H9 (cell line): ENCODE data around the gene PNPLA7. TPM values are rescaled to one million over a fixed set of nuclear protein-coding genes. Genes with fewer than 3 reads are reported as not detected.

ENCODE experiments used
- DNase-seq: peaks from one replicate; pipeline ENCODE4 v3.0.0-alpha.2; 2017
- H2AFZ ChIP-seq: one replicate; pipeline ENCODE4 v1.6.1; 2013; ENCODE audit warnings: mild to moderate bottlenecking, low read length, control low read depth, moderate library complexity
- H2AK5ac ChIP-seq: 2 replicates; pipeline ENCODE4 v1.6.1; 2013; ENCODE audit warnings: low read length, control low read depth, mixed read lengths; ENCODE audit not compliant: insufficient read length
- H2BK120ac ChIP-seq: one replicate; pipeline ENCODE4 v1.6.1; 2013; ENCODE audit warnings: low read depth, mild to moderate bottlenecking, low read length, control low read depth, inconsistent platforms; ENCODE audit not compliant: poor library complexity, severe bottlenecking
- H2BK12ac ChIP-seq: 2 replicates; pipeline ENCODE4 v1.6.1; 2013; ENCODE audit warnings: low read length, control low read depth, mixed read lengths, low read depth; ENCODE audit not compliant: insufficient read length
- H2BK15ac ChIP-seq: 2 replicates; pipeline ENCODE4 v1.6.1; 2013; ENCODE audit warnings: low read depth, low read length, control low read depth
- H2BK20ac ChIP-seq: one replicate; pipeline ENCODE4 v1.6.1; 2013; ENCODE audit warnings: low read depth, mild to moderate bottlenecking, low read length, control low read depth, inconsistent platforms; ENCODE audit not compliant: poor library complexity, severe bottlenecking
- H2BK5ac ChIP-seq: 2 replicates; pipeline ENCODE4 v1.6.1; 2013; ENCODE audit warnings: low read length, control low read depth, mixed read lengths; ENCODE audit not compliant: insufficient read length
- H3K14ac ChIP-seq: 2 replicates; pipeline ENCODE4 v1.6.1; 2013; ENCODE audit warnings: low read length, control low read depth; ENCODE audit not compliant: insufficient read depth
- H3K18ac ChIP-seq: 2 replicates; pipeline ENCODE4 v1.6.1; 2013; ENCODE audit warnings: low read depth, mild to moderate bottlenecking, mixed read lengths, low read length, control low read depth; ENCODE audit not compliant: insufficient read length
- H3K23ac ChIP-seq: 2 replicates; pipeline ENCODE4 v1.6.1; 2013; ENCODE audit warnings: low read length, control low read depth, mixed read lengths, low read depth; ENCODE audit not compliant: insufficient read length
- H3K23me2 ChIP-seq: 2 replicates; pipeline ENCODE4 v1.6.1; 2013; ENCODE audit warnings: low read depth, mild to moderate bottlenecking, mixed read lengths, low read length, control low read depth; ENCODE audit not compliant: insufficient read length, poor library complexity, severe bottlenecking
- H3K27ac ChIP-seq: 2 replicates; pipeline ENCODE4 v1.5.1; 2013; ENCODE audit warnings: low read length, control low read depth, mixed read lengths, low read depth; ENCODE audit not compliant: insufficient read length
- H3K27me3 ChIP-seq: 2 replicates; pipeline ENCODE4 v1.6.1; 2013; ENCODE audit warnings: low read length, control low read depth, inconsistent platforms; ENCODE audit not compliant: insufficient read depth
- H3K4ac ChIP-seq: 2 replicates; pipeline ENCODE4 v1.6.1; 2013; ENCODE audit warnings: low read depth, mild to moderate bottlenecking, control low read depth, inconsistent platforms, low read length, moderate library complexity
- H3K4me1 ChIP-seq: 2 replicates; pipeline ENCODE4 v1.6.1; 2013; ENCODE audit warnings: low read length, control low read depth, inconsistent platforms; ENCODE audit not compliant: insufficient read depth
- H3K4me2 ChIP-seq: 2 replicates; pipeline ENCODE4 v1.6.1; 2013; ENCODE audit warnings: low read length, control low read depth, mixed read lengths; ENCODE audit not compliant: insufficient read length, insufficient read depth
- H3K56ac ChIP-seq: 2 replicates; pipeline ENCODE4 v1.6.1; 2013; ENCODE audit warnings: low read depth, mild to moderate bottlenecking, mixed read lengths, low read length, control low read depth; ENCODE audit not compliant: insufficient read length
- H3K79me1 ChIP-seq: 2 replicates; pipeline ENCODE4 v1.6.1; 2013; ENCODE audit warnings: low read depth, mild to moderate bottlenecking, moderate library complexity, low read length, control low read depth, inconsistent platforms; ENCODE audit not compliant: insufficient read depth, poor library complexity, severe bottlenecking
- H3K79me2 ChIP-seq: 2 replicates; pipeline ENCODE4 v1.6.1; 2013; ENCODE audit warnings: low read length, control low read depth, inconsistent platforms; ENCODE audit not compliant: insufficient read depth
- H3K9ac ChIP-seq: 2 replicates; pipeline ENCODE4 v1.6.1; 2013; ENCODE audit warnings: low read length, control low read depth, mixed read lengths; ENCODE audit not compliant: insufficient read length; ENCODE audit errors: extremely low read depth
- H3K9me3 ChIP-seq: one replicate; pipeline ENCODE4 v1.6.1; 2013; ENCODE audit warnings: low read depth, low read length, inconsistent platforms; ENCODE audit not compliant: control insufficient read depth
- H3T11ph ChIP-seq: one replicate; pipeline ENCODE4 v1.6.1; 2013; ENCODE audit warnings: mild to moderate bottlenecking, low read length, control low read depth, inconsistent platforms
- H4K20me1 ChIP-seq: one replicate; pipeline ENCODE4 v1.6.1; 2013; ENCODE audit not compliant: control insufficient read depth, insufficient read length, insufficient read depth
- H4K5ac ChIP-seq: 2 replicates; pipeline ENCODE4 v1.6.1; 2013; ENCODE audit warnings: low read depth, mild to moderate bottlenecking, mixed read lengths, low read length, control low read depth; ENCODE audit not compliant: insufficient read length
- H4K8ac ChIP-seq: replicated peaks from 2 replicates; pipeline ENCODE4 v1.6.1; 2013; ENCODE audit warnings: low read length, control low read depth, mixed read lengths, low read depth; ENCODE audit not compliant: insufficient read length
- H4K91ac ChIP-seq: 2 replicates; pipeline ENCODE4 v1.6.1; 2013; ENCODE audit warnings: low read depth, mild to moderate bottlenecking, moderate library complexity, mixed read lengths, low read length, control low read depth; ENCODE audit not compliant: insufficient read length
- H3K27ac Mint-ChIP-seq, 3 experiments: 2 replicates in 2 of 3; 3 replicates in 1 of 3; pipeline ENCODE4 v1.8.0; 2020 to 2021; ENCODE audit warnings: mixed read lengths in 3 of 3, mild to moderate bottlenecking in 1 of 3, moderate library complexity in 1 of 3
- H3K27me3 Mint-ChIP-seq: 2 replicates; pipeline ENCODE4 v1.8.0; 2021; ENCODE audit warnings: low read depth, mild to moderate bottlenecking, moderate library complexity, mixed read lengths
- H3K36me3 Mint-ChIP-seq, 3 experiments: 2 replicates in 2 of 3; 3 replicates in 1 of 3; pipeline ENCODE4 v1.8.0; 2020 to 2021; ENCODE audit warnings: low read depth in 3 of 3, mixed read lengths in 3 of 3; ENCODE audit not compliant: insufficient read depth in 1 of 3
- H3K4me1 Mint-ChIP-seq, 2 experiments: 2 replicates each; pipeline ENCODE4 v1.8.0; 2020; ENCODE audit warnings: mixed read lengths in 2 of 2
- H3K4me3 Mint-ChIP-seq, 2 experiments: 2 replicates in 1 of 2; 3 replicates in 1 of 2; pipeline ENCODE4 v1.8.0; 2020 to 2021; ENCODE audit warnings: mild to moderate bottlenecking in 2 of 2, mixed read lengths in 2 of 2, moderate library complexity in 1 of 2
- H3K9me3 Mint-ChIP-seq, 2 experiments: 2 replicates in 1 of 2; 3 replicates in 1 of 2; pipeline ENCODE4 v1.8.0; 2020; ENCODE audit warnings: mild to moderate bottlenecking in 2 of 2, mixed read lengths in 2 of 2, moderate library complexity in 1 of 2
- WGBS: extraction: QIAGEN DNeasy Blood & Tissue Kit; methylation state at CpG from one replicate; pipeline ENCODE4 v1.1.7; 2013; ENCODE audit warnings: missing lambda C conversion rate, low lambda C conversion rate, mixed read lengths; ENCODE audit not compliant: insufficient read length; ENCODE audit errors: extremely low coverage; 5-methylcytosine and 5-hydroxymethylcytosine counted together
- total RNA-seq: library from RNA; stranded (reverse); gene quantifications from 2 replicates; pipeline ENCODE4 v1.2.1, GENCODE V29; 2021
- TF ChIP-seq, protein P1 (sequence below): fragments of 200-600 bp; sonication (generic); conservative IDR thresholded peaks from 3 replicates; pipeline ENCODE4 v1.8.0; 2021; ENCODE audit warnings: antibody characterized with exemption, mild to moderate bottlenecking

The PNPLA7 gene
- total RNA-seq, 1 experiment from 2014 or later: 1.8 TPM

DNA sequence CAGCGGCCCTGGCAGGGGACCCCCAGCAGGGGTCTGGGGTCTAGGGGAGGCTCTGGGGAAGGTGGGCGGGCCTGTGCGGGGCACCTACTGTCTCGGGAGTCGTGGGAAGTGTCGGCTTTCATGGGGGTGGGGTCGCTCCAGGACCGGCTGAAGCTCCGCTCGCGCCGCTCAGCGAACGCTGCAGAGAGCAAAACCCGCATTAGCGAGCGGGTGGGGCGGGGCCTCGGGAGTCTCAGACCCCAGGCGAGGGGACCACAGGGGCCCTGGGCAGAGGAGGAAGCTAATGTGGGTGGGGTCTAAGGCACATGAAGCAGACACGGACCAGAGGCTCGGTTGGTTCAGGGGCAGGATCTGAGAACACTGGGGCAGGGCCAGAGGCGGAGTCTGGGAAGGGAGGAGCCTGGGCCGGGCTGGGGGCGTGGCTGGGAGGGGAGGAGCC, 96.5 kb downstream of the PNPLA7 start:
- Histone ChIP-seq H3K9me3 (no peaks in the 10 kb centered on the region), H2BK5ac (no peak overlapping the region), H3K79me2 (no peaks in the 10 kb centered on the region), H3K27me3 (no peaks in the 10 kb centered on the region), H4K5ac (no peak overlapping the region), H2BK15ac (no peak overlapping the region), H3K9ac (no peak overlapping the region), H3K27ac (no peak overlapping the region), H3K79me1 (no peaks in the 10 kb centered on the region), H3K4ac (no peak overlapping the region), H2AK5ac (no peak overlapping the region), H3K56ac (no peak overlapping the region), H2BK120ac (no peak overlapping the region), H4K91ac (no peak overlapping the region), H2BK20ac (no peak overlapping the region), H3K23ac (no peak overlapping the region), H3K4me2 (peak overlapping the region; percentile 42), H4K20me1 (peaks cover 6% of the 10 kb centered on the region), H2AFZ (no peak overlapping the region), H3T11ph (no peak overlapping the region), H3K23me2 (peaks cover 4% of the 10 kb centered on the region), H4K8ac (no peak overlapping the region), H2BK12ac (no peak overlapping the region), H3K14ac (no peak overlapping the region), H3K4me1 (no peaks in the 10 kb centered on the region), H3K18ac (no peak overlapping the region)
- no CpG with 5 or more reads among the region's 25 CpGs for WGBS
- peak; percentile 95 for DNase-seq
- peaks cover 0 to 31% (median 15%) of the 10 kb centered on the region in 3 experiments; a peak in 5 of 7 replicates for H3K36me3 Mint-ChIP-seq
- peak overlapping the region in 1 of 3 experiments; percentile 86; a peak in 1 of 7 replicates for H3K27ac Mint-ChIP-seq
- TF ChIP-seq, protein P1, sequence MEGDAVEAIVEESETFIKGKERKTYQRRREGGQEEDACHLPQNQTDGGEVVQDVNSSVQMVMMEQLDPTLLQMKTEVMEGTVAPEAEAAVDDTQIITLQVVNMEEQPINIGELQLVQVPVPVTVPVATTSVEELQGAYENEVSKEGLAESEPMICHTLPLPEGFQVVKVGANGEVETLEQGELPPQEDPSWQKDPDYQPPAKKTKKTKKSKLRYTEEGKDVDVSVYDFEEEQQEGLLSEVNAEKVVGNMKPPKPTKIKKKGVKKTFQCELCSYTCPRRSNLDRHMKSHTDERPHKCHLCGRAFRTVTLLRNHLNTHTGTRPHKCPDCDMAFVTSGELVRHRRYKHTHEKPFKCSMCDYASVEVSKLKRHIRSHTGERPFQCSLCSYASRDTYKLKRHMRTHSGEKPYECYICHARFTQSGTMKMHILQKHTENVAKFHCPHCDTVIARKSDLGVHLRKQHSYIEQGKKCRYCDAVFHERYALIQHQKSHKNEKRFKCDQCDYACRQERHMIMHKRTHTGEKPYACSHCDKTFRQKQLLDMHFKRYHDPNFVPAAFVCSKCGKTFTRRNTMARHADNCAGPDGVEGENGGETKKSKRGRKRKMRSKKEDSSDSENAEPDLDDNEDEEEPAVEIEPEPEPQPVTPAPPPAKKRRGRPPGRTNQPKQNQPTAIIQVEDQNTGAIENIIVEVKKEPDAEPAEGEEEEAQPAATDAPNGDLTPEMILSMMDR: no peak
- no peaks in the 10 kb centered on the region for H3K27me3 Mint-ChIP-seq
- peaks cover 5 to 14% of the 10 kb centered on the region in 2 experiments; a peak in 3 of 4 replicates for H3K4me1 Mint-ChIP-seq
- no peaks in the 10 kb centered on the region for H3K9me3 Mint-ChIP-seq
- H3K4me3 Mint-ChIP-seq: peak overlapping the region; percentile 66 to 79
